Lung (tissue), 16 donors: ENCODE data around the gene PPP1R3D. TPM values are rescaled to one million over a fixed set of nuclear protein-coding genes. Genes with fewer than 3 reads are reported as not detected.

Source experiments
- ATAC-seq: fragments of 200-7000 bp; cut with Tn5 transposase; one replicate; pipeline ENCODE4 v1.9.1; 2020; ENCODE audit warnings: moderate number of reproducible peaks; ENCODE audit not compliant: insufficient read depth, low FRiP score
- DNase-seq, 3 donors: peaks; one replicate each; pipeline ENCODE4 v3.0.0-alpha.2; 2013 to 2017
- H3K27ac ChIP-seq, 2 donors: one replicate each; pipeline ENCODE4 v1.5.1; 2013; ENCODE audit warnings: mild to moderate bottlenecking in 2 of 2, moderate library complexity in 2 of 2, control low read depth in 1 of 2, inconsistent platforms in 1 of 2, low read depth in 1 of 2, low read length in 1 of 2
- H3K27me3 ChIP-seq, 3 donors: one replicate each; pipeline ENCODE4 v1.5.1; 2013; ENCODE audit warnings: low read length in 2 of 3; ENCODE audit not compliant: control insufficient read depth in 3 of 3, insufficient read depth in 3 of 3
- H3K36me3 ChIP-seq, 4 donors: one replicate each; pipeline ENCODE4 v1.5.1; 2013; ENCODE audit warnings: low read length in 4 of 4, mild to moderate bottlenecking in 1 of 4, moderate library complexity in 1 of 4; ENCODE audit not compliant: control insufficient read depth in 4 of 4, insufficient read depth in 4 of 4
- H3K4me1 ChIP-seq, 5 donors: one replicate each; pipeline ENCODE4 v1.5.1; 2013; ENCODE audit warnings: low read length in 5 of 5, mild to moderate bottlenecking in 2 of 5, moderate library complexity in 1 of 5; ENCODE audit not compliant: control insufficient read depth in 5 of 5, insufficient read depth in 5 of 5
- H3K4me3 ChIP-seq: one replicate; pipeline ENCODE4 v1.5.1; 2013; ENCODE audit warnings: mild to moderate bottlenecking, control low read depth, moderate library complexity
- H3K9ac ChIP-seq, 2 donors: one replicate each; pipeline ENCODE4 v1.5.1; 2013; ENCODE audit warnings: low read length in 2 of 2, control low read depth in 1 of 2; ENCODE audit not compliant: insufficient read depth in 1 of 2
- H3K9me3 ChIP-seq, 4 donors: one replicate each; pipeline ENCODE4 v1.5.1; 2013; ENCODE audit warnings: low read length in 3 of 4, mild to moderate bottlenecking in 1 of 4, moderate library complexity in 1 of 4; ENCODE audit not compliant: control insufficient read depth in 4 of 4, insufficient read depth in 3 of 4
- CTCF ChIP-seq: IDR thresholded peaks from 2 replicates; pipeline ENCODE4 v1.5.1; 2012; ENCODE audit warnings: mild to moderate bottlenecking; ENCODE audit errors: control extremely low read depth, extremely low read depth
- WGBS, 2 donors: extraction: QIAGEN DNeasy Blood & Tissue Kit; methylation state at CpG; one replicate each; pipeline ENCODE4 v1.1.7; 2013; 5-methylcytosine and 5-hydroxymethylcytosine counted together
- long read RNA-seq, 5 donors: transcript quantifications; one replicate each; lab custom pipeline, GENCODE V29; 2026
- polyA plus RNA-seq, 2 donors: library from polyadenylated mRNA; stranded (reverse); fragments of 200-250 nt; gene quantifications; one replicate each; pipeline ENCODE4 v1.2.1, GENCODE V29; 2013
- total RNA-seq, 2 donors: library from RNA; depleted of rRNA in 1 of 2; stranded (reverse); fragments of >200 nt in 1 of 2; gene quantifications; one replicate each; pipeline ENCODE4 v1.2.1, GENCODE V29; 2014 to 2021
- donor health status: control.
- donor health status: control.
- donor health status: Bipolar disorder and iron deficiency.
- donor health status: healthy.
- donor health status: DM: yes; HTN: yes; CAD: no.

Gene PPP1R3D
- 10 to 100 TPM in 1 of 2 donors, 1 to 10 TPM in 1; 7.4 to 11.8 TPM for total RNA-seq
- polyA plus RNA-seq = 1 to 10 TPM; 3.8 to 8.8 TPM
- long read RNA-seq, donor 1, transcript PPP1R3D-201 (1 exons, 3,630 nt) = major isoform, 14 of 14 reads
- long read RNA-seq, donor 1, partial matches to known transcripts = 0 of 14 reads
- long read RNA-seq, donor 1, other reads (novel, unspliced or antisense) = 0 of 14 reads
- long read RNA-seq, donor 2, partial matches to known transcripts = 0 of 4 reads
- long read RNA-seq, donor 2, other reads (novel, unspliced or antisense) = 0 of 4 reads
- long read RNA-seq, donor 3, transcript PPP1R3D-201 (1 exons, 3,630 nt) = major isoform, 8 of 8 reads
- long read RNA-seq, donor 3, partial matches to known transcripts = 0 of 8 reads
- long read RNA-seq, donor 3, other reads (novel, unspliced or antisense) = 0 of 8 reads
- long read RNA-seq, donor 4, partial matches to known transcripts = 0 of 4 reads
- long read RNA-seq, donor 4, other reads (novel, unspliced or antisense) = 0 of 4 reads
- long read RNA-seq, donor 5, transcript PPP1R3D-201 (1 exons, 3,630 nt) = major isoform, 9 of 9 reads
- long read RNA-seq, donor 5, partial matches to known transcripts = 0 of 9 reads
- long read RNA-seq, donor 5, other reads (novel, unspliced or antisense) = 0 of 9 reads

GRCh38 chr20:59940129-59940955 is at the start of gene PPP1R3D, which contains the start of gene FAM217B:
Gene PPP1R3D (minus strand): TSS chr20:59940305. CDS start chr20:59939931, 374 bp downstream.
Gene FAM217B (plus strand): TSS chr20:59940389. CDS start chr20:59943944, 3,555 bp downstream.
- Histone ChIP-seq H3K27me3 (no peaks in the 10 kb centered on the region), H3K4me1 (peaks cover 8 to 63% (median 21%) of the 10 kb centered on the region in 5 donors), H3K4me3 (peak within 1 kb of the TSS; percentile 73), H3K36me3 (peaks cover 0 to 18% (median 8%) of the 10 kb centered on the region in 4 donors), H3K9me3 (no peaks in the 10 kb centered on the region), H3K9ac (peak within 1 kb of the TSS; percentile 75 to 89), H3K27ac (peak within 1 kb of the TSS; percentile 97 to 100)
- no peak for TF ChIP-seq CTCF
- DNase-seq (peak; percentile 97 to 99 (median 98)), ATAC-seq (peak; percentile 97)
- WGBS, 2 donors = 0% methylated on average over 57 of the region's 57 CpGs

- WGBS, 2 donors = 62 to 81% methylated on average over 5 of the region's 5 CpGs
- H3K27ac ChIP-seq = no peak overlapping the region
- DNase-seq (no peak), ATAC-seq (peak; percentile 58)
- peaks cover 0 to 1% (median 0%) of the 10 kb centered on the region in 4 donors for H3K36me3 ChIP-seq
- H3K27me3 ChIP-seq = no peaks in the 10 kb centered on the region
- no peak overlapping the region for H3K9ac ChIP-seq
- H3K9me3 ChIP-seq = no peaks in the 10 kb centered on the region
- H3K4me1 ChIP-seq = peaks cover 0 to 18% (median 7%) of the 10 kb centered on the region in 5 donors
- no peak for TF ChIP-seq CTCF
- H3K4me3 ChIP-seq = no peak overlapping the region
Observed at GRCh38 chr20:59988141-59988540, 48.0 kb upstream of the PPP1R3D start.

- Histone ChIP-seq H3K27me3 (no peaks in the 10 kb centered on the region), H3K4me1 (peaks cover 0 to 21% (median 0%) of the 10 kb centered on the region in 5 donors), H3K9me3 (no peaks in the 10 kb centered on the region), H3K9ac (no peak overlapping the region), H3K4me3 (no peak overlapping the region), H3K36me3 (peaks cover 0 to 1% (median 0%) of the 10 kb centered on the region in 4 donors), H3K27ac (no peak overlapping the region)
- no peak for TF ChIP-seq CTCF
- ATAC-seq = no peak
- DNase-seq = no peak
- 92 to 94% methylated on average over 7 of the region's 7 CpGs for WGBS, 2 donors
Observed at GRCh38 chr20:59987135-59987534, 47.0 kb upstream of the PPP1R3D start.
